Cerebellar nuclear complex (tissue), 1 donor: Measurements from ENCODE around the gene SCD5.

Source experiments
- DNase-seq, 2 experiments: peaks; one replicate each; lab custom pipeline; 2025; lab: John Stamatoyannopoulos, UW

Gene SCD5

GRCh38 chr4:82726596-82726995, 72.0 kb downstream of the SCD5 start:
- DNase-seq = no peak

GRCh38 chr4:82721819-82722423, 76.7 kb downstream of the SCD5 start:
- DNase-seq = no peak

- no peak for DNase-seq
Observed at GRCh38 chr4:82718162-82718940, 80.2 kb downstream of the SCD5 start.

- DNase-seq = no peak
Observed at GRCh38 chr4:82715731-82716617, 82.6 kb downstream of the SCD5 start.

- no peak for DNase-seq
Observed at GRCh38 chr4:82713856-82714255, 84.7 kb downstream of the SCD5 start.

- no peak for DNase-seq
Observed at GRCh38 chr4:82712561-82712960, 86.0 kb downstream of the SCD5 start.

GRCh38 chr4:82711158-82711785, 87.3 kb downstream of the SCD5 start:
- DNase-seq = no peak

- DNase-seq = no peak
Observed at GRCh38 chr4:82710197-82710929, 88.2 kb downstream of the SCD5 start.

GRCh38 chr4:82708982-82709381, 89.6 kb downstream of the SCD5 start:
- no peak for DNase-seq

- no peak for DNase-seq
Observed at GRCh38 chr4:82706349-82707000, 92.1 kb downstream of the SCD5 start.

- DNase-seq = no peak
Observed at GRCh38 chr4:82705928-82706300, 92.7 kb downstream of the SCD5 start.

- peak in 1 of 2 experiments; percentile 9 for DNase-seq
Observed at GRCh38 chr4:82705169-82705927, 93.2 kb downstream of the SCD5 start.

GRCh38 chr4:82704156-82704555, 94.4 kb downstream of the SCD5 start:
- no peak for DNase-seq

- no peak for DNase-seq
Observed at GRCh38 chr4:82698412-82698811, 100.2 kb downstream of the SCD5 start.

GRCh38 chr4:82697561-82697960, 101.0 kb downstream of the SCD5 start:
- DNase-seq = no peak

GRCh38 chr4:82696117-82696860, 102.3 kb downstream of the SCD5 start:
- DNase-seq = no peak

- no peak for DNase-seq
Observed at GRCh38 chr4:82694892-82695291, 103.7 kb downstream of the SCD5 start.

- DNase-seq = no peak
Observed at GRCh38 chr4:82694046-82694445, 104.5 kb downstream of the SCD5 start.

GRCh38 chr4:82692101-82692780, 106.4 kb downstream of the SCD5 start:
- no peak for DNase-seq
